Measurements from ENCODE around the gene ZNF136. TPM values are rescaled to one million over a fixed set of nuclear protein-coding genes. Genes with fewer than 3 reads are reported as not detected.

The ZNF136 gene
- total and polyA plus RNA-seq, 10 of the 15 experiments (the other 5 are each of a cell fraction or from before 2014, with no cell fraction given) = 2.8 to 7.8 (median 6.7) TPM

GRCh38 chr19:12162882-12163806 is at the start of gene ZNF136 (continued):
- TF ChIP-seq, protein P1, sequence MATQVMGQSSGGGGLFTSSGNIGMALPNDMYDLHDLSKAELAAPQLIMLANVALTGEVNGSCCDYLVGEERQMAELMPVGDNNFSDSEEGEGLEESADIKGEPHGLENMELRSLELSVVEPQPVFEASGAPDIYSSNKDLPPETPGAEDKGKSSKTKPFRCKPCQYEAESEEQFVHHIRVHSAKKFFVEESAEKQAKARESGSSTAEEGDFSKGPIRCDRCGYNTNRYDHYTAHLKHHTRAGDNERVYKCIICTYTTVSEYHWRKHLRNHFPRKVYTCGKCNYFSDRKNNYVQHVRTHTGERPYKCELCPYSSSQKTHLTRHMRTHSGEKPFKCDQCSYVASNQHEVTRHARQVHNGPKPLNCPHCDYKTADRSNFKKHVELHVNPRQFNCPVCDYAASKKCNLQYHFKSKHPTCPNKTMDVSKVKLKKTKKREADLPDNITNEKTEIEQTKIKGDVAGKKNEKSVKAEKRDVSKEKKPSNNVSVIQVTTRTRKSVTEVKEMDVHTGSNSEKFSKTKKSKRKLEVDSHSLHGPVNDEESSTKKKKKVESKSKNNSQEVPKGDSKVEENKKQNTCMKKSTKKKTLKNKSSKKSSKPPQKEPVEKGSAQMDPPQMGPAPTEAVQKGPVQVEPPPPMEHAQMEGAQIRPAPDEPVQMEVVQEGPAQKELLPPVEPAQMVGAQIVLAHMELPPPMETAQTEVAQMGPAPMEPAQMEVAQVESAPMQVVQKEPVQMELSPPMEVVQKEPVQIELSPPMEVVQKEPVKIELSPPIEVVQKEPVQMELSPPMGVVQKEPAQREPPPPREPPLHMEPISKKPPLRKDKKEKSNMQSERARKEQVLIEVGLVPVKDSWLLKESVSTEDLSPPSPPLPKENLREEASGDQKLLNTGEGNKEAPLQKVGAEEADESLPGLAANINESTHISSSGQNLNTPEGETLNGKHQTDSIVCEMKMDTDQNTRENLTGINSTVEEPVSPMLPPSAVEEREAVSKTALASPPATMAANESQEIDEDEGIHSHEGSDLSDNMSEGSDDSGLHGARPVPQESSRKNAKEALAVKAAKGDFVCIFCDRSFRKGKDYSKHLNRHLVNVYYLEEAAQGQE (IDR thresholded peaks at IDR 0.05; ENCODE audit: low read depth, low read length) = no peak
- TF ChIP-seq SPI1 (IDR thresholded peaks at IDR 0.05; ENCODE audit: borderline replicate concordance, insufficient read depth, low read depth, low read length) = peak; percentile 28; the same call in 1 of the 2 replicates
- TF ChIP-seq CREB1 (IDR thresholded peaks at IDR 0.05; ENCODE audit: low read depth) = peak; percentile 45; the same call in 1 of the 2 replicates
- TF ChIP-seq ATF7 (IDR thresholded peaks at IDR 0.05; ENCODE audit: low read depth) = peak; percentile 23; the same call in 1 of the 2 replicates

GRCh38 chr19:12113121-12113520 is 49.8 kb upstream of the ZNF136 start:
- intact Hi-C loops (cut with micrococcal nuclease; ENCODE audit: unreplicated experiment) (no loop called here), in situ Hi-C loops (cut with MboI) (no loop called here)
- FAIRE-seq = no peak
- H3K27ac ChIP-seq (ENCODE audit: control insufficient read depth, insufficient read depth) = no peak overlapping the region
- DNase-seq (ENCODE audit: low read depth, low spot score) = no peak
- H3K4me3 ChIP-seq = no peak overlapping the region
- TF ChIP-seq KLF5 (IDR thresholded peaks at IDR 0.05; ENCODE audit: partially characterized antibody) (no peak), PAX5 (IDR thresholded peaks at IDR 0.05; ENCODE audit: borderline replicate concordance, low read depth, low read length) (no peak), IRF4 (IDR thresholded peaks at IDR 0.05; ENCODE audit: low read depth, low read length) (no peak), CTCF (IDR thresholded peaks at IDR 0.05 in 2 of 3, conservative IDR thresholded peaks at IDR 0.05 in 1 of 3; ENCODE audit: control insufficient read depth in 2 of 3, extremely low read depth in 1 of 3, insufficient read depth in 1 of 3, low read depth in 3 of 3, low read length in 3 of 3) (no peak), ZNF217 (IDR thresholded peaks at IDR 0.05) (no peak), ZZZ3 (IDR thresholded peaks at IDR 0.05; ENCODE audit: control insufficient read depth, insufficient read length, low read depth) (no peak), ASH2L (IDR thresholded peaks at IDR 0.05; ENCODE audit: borderline replicate concordance, low read depth) (no peak)
- ChIA-PET POLR2A (no interaction called here), RAD21 (ENCODE audit: unreplicated experiment) (no interaction called here), SMC1A (ENCODE audit: uncharacterized antibody, unreplicated experiment) (no interaction called here), CTCF (interaction anchor here (0.5 to 1.3 kb wide), 2 partner anchors 149 to 338 kb away, joined by 3 to 5 read pairs; partner anchors contain the start of gene ZNF763)
- H3K79me2 ChIP-seq (ENCODE audit: control insufficient read depth, insufficient read depth, low read length) = no peaks in the 10 kb centered on the region
- no peaks in the 10 kb centered on the region for H4K20me1 ChIP-seq (ENCODE audit: control insufficient read depth, insufficient read depth)
- no peak overlapping the region for H2AFZ ChIP-seq (ENCODE audit: control insufficient read depth, low read depth, low read length)
- no peaks in the 10 kb centered on the region for H3K27me3 ChIP-seq (replicated peaks in 1 of 2; ENCODE audit: control insufficient read depth in 2 of 2, insufficient read depth in 2 of 2, low read length in 1 of 2)
- ATAC-seq = no peak
- WGBS (ENCODE audit: insufficient coverage, insufficient replicate concordance, low lambda C conversion rate, missing lambda C conversion rate) = 94% methylated on average over 5 of the region's 5 CpGs
- H3K9me3 ChIP-seq (replicated peaks; ENCODE audit: control insufficient read depth, insufficient read depth, low read length) = peaks cover 13% of the 10 kb centered on the region; the same call in 2 of the 3 replicates
- H3K9ac ChIP-seq (ENCODE audit: control insufficient read depth, insufficient read depth, low read length) = no peak overlapping the region
- no peaks in the 10 kb centered on the region for H3K36me3 ChIP-seq (ENCODE audit: control insufficient read depth in 2 of 2, insufficient read depth in 2 of 2, low read length in 1 of 2)
- H3K4me1 ChIP-seq (ENCODE audit: control insufficient read depth, insufficient read depth, low read length) = no peaks in the 10 kb centered on the region
- BruUV-seq (replicated peaks) = no TSS peak
- no peak overlapping the region for H3K4me2 ChIP-seq (ENCODE audit: control insufficient read depth, insufficient read depth)
